ENCODE measurements around the gene ZNF134.
A peak's percentile ranks its signal among the peaks of the same experiment; 100 is the strongest.

ZNF134 gene

DNA sequence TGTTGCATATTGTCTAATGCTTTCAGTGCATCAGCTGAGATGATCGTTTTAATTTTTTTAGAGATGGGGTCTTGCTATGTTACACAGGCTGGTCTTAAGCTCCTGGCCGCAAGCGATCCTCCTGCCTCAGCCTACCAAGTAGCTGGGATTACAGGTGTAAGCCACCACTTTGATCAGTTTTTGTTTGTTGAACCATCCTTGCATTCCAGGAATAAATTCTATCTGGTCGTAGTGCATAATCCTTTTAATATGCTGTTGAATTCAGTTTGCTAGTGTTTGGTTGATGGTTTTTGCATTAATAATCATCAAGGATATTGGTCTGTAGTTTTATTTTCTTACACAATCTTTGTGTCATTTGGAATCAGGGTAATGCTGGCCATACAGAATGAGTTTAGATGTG is 23.3 kb downstream of the ZNF134 start:
- TF ChIP-seq, protein P1, sequence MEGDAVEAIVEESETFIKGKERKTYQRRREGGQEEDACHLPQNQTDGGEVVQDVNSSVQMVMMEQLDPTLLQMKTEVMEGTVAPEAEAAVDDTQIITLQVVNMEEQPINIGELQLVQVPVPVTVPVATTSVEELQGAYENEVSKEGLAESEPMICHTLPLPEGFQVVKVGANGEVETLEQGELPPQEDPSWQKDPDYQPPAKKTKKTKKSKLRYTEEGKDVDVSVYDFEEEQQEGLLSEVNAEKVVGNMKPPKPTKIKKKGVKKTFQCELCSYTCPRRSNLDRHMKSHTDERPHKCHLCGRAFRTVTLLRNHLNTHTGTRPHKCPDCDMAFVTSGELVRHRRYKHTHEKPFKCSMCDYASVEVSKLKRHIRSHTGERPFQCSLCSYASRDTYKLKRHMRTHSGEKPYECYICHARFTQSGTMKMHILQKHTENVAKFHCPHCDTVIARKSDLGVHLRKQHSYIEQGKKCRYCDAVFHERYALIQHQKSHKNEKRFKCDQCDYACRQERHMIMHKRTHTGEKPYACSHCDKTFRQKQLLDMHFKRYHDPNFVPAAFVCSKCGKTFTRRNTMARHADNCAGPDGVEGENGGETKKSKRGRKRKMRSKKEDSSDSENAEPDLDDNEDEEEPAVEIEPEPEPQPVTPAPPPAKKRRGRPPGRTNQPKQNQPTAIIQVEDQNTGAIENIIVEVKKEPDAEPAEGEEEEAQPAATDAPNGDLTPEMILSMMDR (IDR thresholded peaks at IDR 0.05; ENCODE audit: insufficient read depth, low read depth, low read length, missing control alignments): no peak
- no peak for DNase-seq (ENCODE audit: low read depth)
- no peak overlapping the region for H3K4me3 ChIP-seq (ENCODE audit: low read length)

DNA sequence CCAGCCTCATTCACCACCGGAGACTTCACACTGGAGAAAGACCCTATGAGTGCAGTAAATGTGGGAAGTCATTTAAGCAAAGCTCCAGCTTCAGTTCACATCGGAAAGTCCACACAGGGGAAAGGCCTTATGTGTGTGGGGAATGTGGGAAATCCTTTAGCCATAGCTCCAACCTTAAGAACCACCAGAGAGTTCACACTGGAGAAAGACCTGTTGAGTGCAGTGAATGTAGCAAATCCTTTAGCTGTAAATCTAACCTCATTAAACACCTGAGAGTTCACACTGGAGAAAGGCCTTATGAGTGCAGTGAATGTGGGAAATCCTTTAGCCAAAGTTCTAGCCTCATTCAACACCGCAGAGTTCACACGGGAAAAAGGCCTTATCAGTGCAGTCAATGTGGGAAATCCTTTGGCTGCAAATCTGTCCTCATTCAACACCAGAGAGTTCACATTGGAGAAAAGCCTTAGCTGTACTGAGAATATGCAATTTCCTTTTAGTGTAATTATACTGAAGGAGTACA is 27.7 kb downstream of the ZNF134 start:
- DNase-seq (ENCODE audit: low read depth): no peak
- TF ChIP-seq, protein P1 (IDR thresholded peaks at IDR 0.05; ENCODE audit: insufficient read depth, low read depth, low read length, missing control alignments): no peak
- H3K4me3 ChIP-seq (ENCODE audit: low read length): no peak overlapping the region

DNA sequence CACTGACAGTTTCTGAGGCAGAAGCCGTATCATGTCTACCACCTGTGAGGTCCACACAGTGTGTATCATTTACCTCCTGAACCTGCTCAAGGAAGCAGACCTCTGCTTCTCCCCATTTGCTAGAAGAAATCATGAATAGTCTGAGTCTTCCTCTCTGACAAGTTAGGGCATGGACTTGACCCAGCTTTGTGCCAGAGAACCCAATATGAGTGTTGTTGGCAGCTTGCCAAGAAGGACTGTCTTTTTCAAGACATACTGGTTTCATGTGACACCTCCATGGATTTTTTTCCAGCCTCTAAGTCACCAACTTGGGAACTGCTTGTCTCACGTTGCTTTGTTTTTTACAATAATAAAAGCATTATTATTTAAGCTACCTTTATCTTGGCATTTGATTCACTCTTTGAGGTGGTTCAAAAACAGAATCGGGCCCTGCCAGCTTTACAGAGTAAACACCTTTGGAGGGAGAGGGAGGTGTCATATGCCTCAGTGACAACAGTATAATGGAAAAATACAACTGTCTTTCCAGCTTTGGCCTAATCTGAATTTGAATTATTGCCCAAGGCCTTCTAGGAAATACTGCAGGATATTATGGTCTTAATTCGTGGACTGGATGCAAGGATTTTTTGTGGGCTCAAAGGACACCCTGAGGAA is 28.5 kb downstream of the ZNF134 start:
- TF ChIP-seq, protein P1 (IDR thresholded peaks at IDR 0.05; ENCODE audit: insufficient read depth, low read depth, low read length, missing control alignments): no peak
- DNase-seq (ENCODE audit: low read depth): peak; percentile 94

DNA sequence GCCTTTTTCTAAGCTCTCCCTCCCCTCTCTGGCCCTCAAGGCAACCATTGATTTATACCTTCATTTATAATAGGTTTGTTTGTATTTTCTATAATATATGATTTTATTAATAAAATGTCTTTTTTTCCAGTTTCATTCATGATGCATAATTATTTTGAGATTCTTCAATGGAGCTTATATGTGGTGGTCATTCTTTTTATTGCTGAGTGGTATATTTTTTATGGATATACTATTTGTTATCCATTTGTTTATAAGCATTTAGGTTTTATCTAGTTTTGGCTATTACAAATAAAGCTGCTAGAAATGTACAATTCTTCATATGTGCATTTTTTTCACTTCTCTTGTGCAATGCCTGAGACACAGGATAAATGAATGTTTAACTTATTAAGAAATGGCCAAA is 29.7 kb downstream of the ZNF134 start:
- no peak for DNase-seq (ENCODE audit: low read depth)
- TF ChIP-seq, protein P1 (IDR thresholded peaks at IDR 0.05; ENCODE audit: insufficient read depth, low read depth, low read length, missing control alignments): no peak
- H3K4me3 ChIP-seq (ENCODE audit: low read length): no peak overlapping the region

More for the DNA sequence above, 28.5 kb downstream of the ZNF134 start:
- no peak overlapping the region for H3K4me3 ChIP-seq (ENCODE audit: low read length)

DNA sequence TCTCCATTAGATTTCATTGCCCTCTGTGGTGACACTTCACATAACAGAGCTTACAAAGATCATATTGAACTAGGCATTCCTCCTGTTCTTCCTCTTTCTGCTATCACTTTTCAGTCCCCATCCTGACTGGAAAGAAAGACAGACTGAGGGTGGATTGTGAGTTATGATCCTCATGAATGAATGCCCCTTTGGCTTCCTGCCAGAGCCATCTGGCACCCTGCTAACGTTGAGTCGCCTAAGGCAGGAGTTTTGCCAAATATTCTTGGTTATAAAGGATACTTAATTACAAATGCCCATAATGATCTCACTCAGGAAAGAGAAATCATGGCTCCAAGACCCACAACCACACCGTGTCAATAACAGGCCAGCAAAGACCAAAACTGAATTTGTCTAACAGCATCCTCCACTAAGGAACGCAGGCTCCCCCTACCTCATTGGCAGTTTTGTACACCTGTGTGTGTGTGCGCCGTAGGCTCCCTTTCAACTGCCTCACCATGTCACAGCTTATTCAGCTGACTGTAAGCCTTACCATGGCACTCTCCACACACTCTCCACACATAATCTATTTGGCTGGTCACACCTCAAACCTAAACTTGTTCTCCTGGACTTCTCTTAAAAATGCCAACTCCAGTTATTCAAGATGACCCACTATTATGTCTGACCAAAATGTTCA is 34.4 kb downstream of the ZNF134 start:
- TF ChIP-seq, protein P1 (IDR thresholded peaks at IDR 0.05; ENCODE audit: insufficient read depth, low read depth, low read length, missing control alignments): no peak
- H3K4me3 ChIP-seq (ENCODE audit: low read length): no peak overlapping the region
- DNase-seq (ENCODE audit: low read depth): no peak

DNA sequence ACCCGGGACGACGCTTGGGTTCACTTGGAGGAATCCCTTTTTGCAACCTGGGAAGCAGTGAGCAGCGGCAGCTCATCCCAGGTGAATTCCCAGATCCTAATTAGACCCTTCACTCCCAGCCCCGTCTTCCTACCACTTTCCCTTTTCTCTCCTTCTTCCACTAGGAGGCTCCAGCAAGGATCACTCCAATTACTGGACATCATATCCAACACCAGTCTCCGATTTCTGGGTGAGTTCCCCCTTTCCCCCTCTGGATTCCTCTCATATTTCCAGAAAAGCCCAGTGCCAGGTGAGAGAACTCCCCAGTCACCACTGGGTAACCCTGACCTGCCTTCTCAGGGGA is 37.6 kb downstream of the ZNF134 start:
- TF ChIP-seq, protein P1 (IDR thresholded peaks at IDR 0.05; ENCODE audit: insufficient read depth, low read depth, low read length, missing control alignments): peak; percentile 11

More for the DNA sequence above, 37.6 kb downstream of the ZNF134 start:
- DNase-seq (ENCODE audit: low read depth): no peak
- H3K4me3 ChIP-seq (ENCODE audit: low read length): peak overlapping the region; percentile 14

All from epithelial cell of esophagus (primary cell).